GM12892 (cell line): ENCODE measurements around the gene LSG1.

Source experiments
- POLR2A ChIP-seq: IDR thresholded peaks from 2 replicates; pipeline ENCODE4 v1.6.1; 2011; ENCODE audit warnings: low read depth, low read length, control low read depth
- TAF1 ChIP-seq: IDR thresholded peaks from 2 replicates; pipeline ENCODE4 v1.6.1; 2011; ENCODE audit warnings: low read depth, mild to moderate bottlenecking, control low read depth, low read length, borderline replicate concordance

- TF ChIP-seq POLR2A = no peak
- no peak for TF ChIP-seq TAF1
Measured at GRCh38 chr3:194607592-194608389, 64.2 kb downstream of the LSG1 start.
